ENCODE data around the gene LASP1.

The LASP1 gene

GRCh38 chr17:38882870-38883269 lies 13.0 kb downstream of the LASP1 start:
- Histone ChIP-seq H3K9ac (ENCODE audit: low read length) (no peak overlapping the region), H2AFZ (ENCODE audit: low read length) (no peak overlapping the region), H3K4me1 (ENCODE audit: insufficient read depth, low read length, severe bottlenecking) (peaks cover 70% of the 10 kb centered on the region), H3K4me2 (ENCODE audit: low read length) (no peak overlapping the region), H3F3A (ENCODE audit: insufficient read depth, low read length) (no peaks in the 10 kb centered on the region; the same call in 1 of the 2 replicates), H4K20me1 (ENCODE audit: insufficient read depth, low read length) (no peaks in the 10 kb centered on the region), H3K9me3 (ENCODE audit: low read length) (no peaks in the 10 kb centered on the region), H3K36me3 (ENCODE audit: insufficient read depth, low read length) (peaks cover 46% of the 10 kb centered on the region), H3K27ac (ENCODE audit: low read depth, low read length, poor library complexity, severe bottlenecking) (no peak overlapping the region), H3K27me3 (ENCODE audit: insufficient read depth, low read length) (no peaks in the 10 kb centered on the region), H3K79me2 (ENCODE audit: insufficient read depth, low read length) (0 out of 2 replicates have a peak, but pooled peaks cover 5% of the 10 kb centered on the region), H3K9me2 (ENCODE audit: low read depth, low read length) (no peaks in the 10 kb centered on the region), H3K4me3 (ENCODE audit: low read depth, low read length, poor library complexity, severe bottlenecking) (no peak overlapping the region)
- no peak for TF ChIP-seq EZH2 (IDR thresholded peaks at IDR 0.05; ENCODE audit: borderline replicate concordance, low read length)
- no peak for TF ChIP-seq CTCF (IDR thresholded peaks at IDR 0.05; ENCODE audit: low read length)

- no peak overlapping the region for H3K9ac ChIP-seq (ENCODE audit: low read length)
- H3F3A ChIP-seq (ENCODE audit: insufficient read depth, low read length), result no peaks in the 10 kb centered on the region; the same call in 1 of the 2 replicates
- H3K4me1 ChIP-seq (ENCODE audit: insufficient read depth, low read length, severe bottlenecking), result peaks cover 62% of the 10 kb centered on the region
Measured at GRCh38 chr17:38883592-38884526, 14.0 kb downstream of the LASP1 start.

GRCh38 chr17:38885044-38885727 lies 15.3 kb downstream of the LASP1 start:
- no peak overlapping the region for H2AFZ ChIP-seq (ENCODE audit: low read length)
- H3K79me2 ChIP-seq (ENCODE audit: insufficient read depth, low read length), result 0 out of 2 replicates have a peak, but pooled peaks cover 5% of the 10 kb centered on the region
- no peak overlapping the region for H3K4me3 ChIP-seq (ENCODE audit: low read depth, low read length, poor library complexity, severe bottlenecking)
- H3K36me3 ChIP-seq (ENCODE audit: insufficient read depth, low read length), result peaks cover 31% of the 10 kb centered on the region
- no peaks in the 10 kb centered on the region for H3K9me3 ChIP-seq (ENCODE audit: low read length)
- no peaks in the 10 kb centered on the region; the same call in 1 of the 2 replicates for H3F3A ChIP-seq (ENCODE audit: insufficient read depth, low read length)
- H3K4me1 ChIP-seq (ENCODE audit: insufficient read depth, low read length, severe bottlenecking), result peaks cover 70% of the 10 kb centered on the region
- no peaks in the 10 kb centered on the region for H4K20me1 ChIP-seq (ENCODE audit: insufficient read depth, low read length)
- H3K27ac ChIP-seq (ENCODE audit: low read depth, low read length, poor library complexity, severe bottlenecking), result peak overlapping the region; percentile 36
- peak overlapping the region; percentile 9; the same call in 1 of the 2 replicates for H3K4me2 ChIP-seq (ENCODE audit: low read length)
- no peaks in the 10 kb centered on the region for H3K27me3 ChIP-seq (ENCODE audit: insufficient read depth, low read length)
- no peak for TF ChIP-seq EZH2 (IDR thresholded peaks at IDR 0.05; ENCODE audit: borderline replicate concordance, low read length)
- TF ChIP-seq CTCF (IDR thresholded peaks at IDR 0.05; ENCODE audit: low read length), result no peak
- H3K9ac ChIP-seq (ENCODE audit: low read length), result no peak overlapping the region; the same call in 1 of the 2 replicates
- H3K9me2 ChIP-seq (ENCODE audit: low read depth, low read length), result no peaks in the 10 kb centered on the region

More at GRCh38 chr17:38883592-38884526, 14.0 kb downstream of the LASP1 start:
- Histone ChIP-seq H3K9me3 (ENCODE audit: low read length) (no peaks in the 10 kb centered on the region), H3K27ac (ENCODE audit: low read depth, low read length, poor library complexity, severe bottlenecking) (peak overlapping the region; percentile 44), H3K9me2 (ENCODE audit: low read depth, low read length) (no peaks in the 10 kb centered on the region), H4K20me1 (ENCODE audit: insufficient read depth, low read length) (no peaks in the 10 kb centered on the region), H3K4me3 (ENCODE audit: low read depth, low read length, poor library complexity, severe bottlenecking) (no peak overlapping the region), H3K27me3 (ENCODE audit: insufficient read depth, low read length) (no peaks in the 10 kb centered on the region), H3K4me2 (ENCODE audit: low read length) (no peak overlapping the region), H3K79me2 (ENCODE audit: insufficient read depth, low read length) (0 out of 2 replicates have a peak, but pooled peaks cover 5% of the 10 kb centered on the region), H2AFZ (ENCODE audit: low read length) (no peak overlapping the region), H3K36me3 (ENCODE audit: insufficient read depth, low read length) (peaks cover 38% of the 10 kb centered on the region)
- no peak; the same call in 1 of the 2 replicates for TF ChIP-seq CTCF (IDR thresholded peaks at IDR 0.05; ENCODE audit: low read length)
